Mesenchymal stem cell (in vitro differentiated cells and primary cell): ENCODE measurements around the gene BAZ2B.

Source experiments
- DNase-seq: peaks from one replicate; pipeline ENCODE4 v3.0.0-alpha.2; 2013
- H2AFZ ChIP-seq: one replicate; pipeline ENCODE4 v1.6.1; 2013; ENCODE audit warnings: low read depth, mild to moderate bottlenecking, control low read depth, inconsistent platforms, low read length, moderate library complexity
- H2AK5ac ChIP-seq: 2 replicates; pipeline ENCODE4 v1.6.1; 2013; ENCODE audit warnings: low read length, moderate library complexity, mild to moderate bottlenecking, inconsistent platforms; ENCODE audit not compliant: severe bottlenecking
- H2BK120ac ChIP-seq: one replicate; pipeline ENCODE4 v1.6.1; 2013; ENCODE audit warnings: low read depth, mild to moderate bottlenecking, inconsistent platforms, low read length, moderate library complexity
- H2BK12ac ChIP-seq, 2 experiments: one replicate each; pipeline ENCODE4 v1.6.1; 2013; ENCODE audit warnings: inconsistent platforms in 2 of 2, low read length in 2 of 2, mild to moderate bottlenecking in 2 of 2, moderate library complexity in 2 of 2, control low read depth in 1 of 2
- H2BK15ac ChIP-seq: one replicate; pipeline ENCODE4 v1.6.1; 2013; ENCODE audit warnings: mild to moderate bottlenecking, low read depth, inconsistent platforms; ENCODE audit not compliant: poor library complexity, severe bottlenecking
- H2BK5ac ChIP-seq: 2 replicates; pipeline ENCODE4 v1.6.1; 2013; ENCODE audit warnings: low read depth, mild to moderate bottlenecking, low read length, control low read depth, inconsistent platforms; ENCODE audit not compliant: poor library complexity, severe bottlenecking
- H3K14ac ChIP-seq, 2 experiments: one replicate each; pipeline ENCODE4 v1.6.1; 2013; ENCODE audit warnings: inconsistent platforms in 2 of 2, low read length in 2 of 2, control low read depth in 1 of 2, mild to moderate bottlenecking in 1 of 2, moderate library complexity in 1 of 2
- H3K18ac ChIP-seq, 2 experiments: one replicate each; pipeline ENCODE4 v1.6.1; 2013; ENCODE audit warnings: inconsistent platforms in 2 of 2, low read length in 2 of 2, control low read depth in 1 of 2, low read depth in 1 of 2, mild to moderate bottlenecking in 1 of 2
- H3K23ac ChIP-seq, 2 experiments: one replicate each; pipeline ENCODE4 v1.6.1; 2013; ENCODE audit warnings: inconsistent platforms in 2 of 2, low read length in 2 of 2, mild to moderate bottlenecking in 2 of 2, moderate library complexity in 2 of 2, control low read depth in 1 of 2
- H3K27ac ChIP-seq: 2 replicates; pipeline ENCODE4 v1.5.1; 2013; ENCODE audit warnings: mild to moderate bottlenecking, moderate library complexity, low read length, control low read depth, inconsistent platforms; ENCODE audit not compliant: poor library complexity, severe bottlenecking
- H3K27me3 ChIP-seq, 2 experiments: 2 replicates each; pipeline versions ENCODE4 v1.6.1 to v1.7.0; 2013; ENCODE audit warnings: low read length in 2 of 2, mild to moderate bottlenecking in 2 of 2, moderate library complexity in 2 of 2, control low read depth in 1 of 2, inconsistent platforms in 1 of 2; ENCODE audit not compliant: control insufficient read depth in 1 of 2, insufficient read depth in 1 of 2
- H3K36me3 ChIP-seq, 2 experiments: 2 replicates each; pipeline versions ENCODE4 v1.6.1 to v1.7.0; 2013; ENCODE audit warnings: low read length in 2 of 2, control low read depth in 1 of 2, inconsistent platforms in 1 of 2, low read depth in 1 of 2, mild to moderate bottlenecking in 1 of 2; ENCODE audit not compliant: insufficient read depth in 2 of 2, control insufficient read depth in 1 of 2
- H3K4ac ChIP-seq, 2 experiments: one replicate each; pipeline ENCODE4 v1.6.1; 2013; ENCODE audit warnings: inconsistent platforms in 2 of 2, low read length in 2 of 2, mild to moderate bottlenecking in 2 of 2, moderate library complexity in 2 of 2, control low read depth in 1 of 2, low read depth in 1 of 2
- H3K4me1 ChIP-seq: 2 replicates; pipeline ENCODE4 v1.6.1; 2013; ENCODE audit warnings: low read depth, low read length, control low read depth; ENCODE audit not compliant: control insufficient read depth, insufficient read depth
- H3K4me2 ChIP-seq: 2 replicates; pipeline ENCODE4 v1.6.1; 2013; ENCODE audit warnings: low read length, mild to moderate bottlenecking, inconsistent platforms; ENCODE audit not compliant: poor library complexity, severe bottlenecking
- H3K4me3 ChIP-seq, 2 experiments: 2 replicates each; pipeline versions ENCODE4 v1.5.1 to v1.7.0; 2013; ENCODE audit warnings: low read length in 2 of 2, mild to moderate bottlenecking in 2 of 2, control low read depth in 1 of 2, low read depth in 1 of 2; ENCODE audit not compliant: insufficient read depth in 1 of 2
- H3K79me1 ChIP-seq: replicated peaks from 2 replicates; pipeline ENCODE4 v1.6.1; 2013; ENCODE audit warnings: mild to moderate bottlenecking, control low read depth, low read length, inconsistent platforms; ENCODE audit not compliant: poor library complexity, severe bottlenecking
- H3K9ac ChIP-seq: 2 replicates; pipeline ENCODE4 v1.7.0; 2013; ENCODE audit warnings: mild to moderate bottlenecking, low read length, moderate library complexity
- H3K9me3 ChIP-seq: 2 replicates; pipeline ENCODE4 v1.7.0; 2013; ENCODE audit warnings: mild to moderate bottlenecking, low read length; ENCODE audit not compliant: control insufficient read depth
- H4K8ac ChIP-seq: one replicate; pipeline ENCODE4 v1.6.1; 2013; ENCODE audit warnings: inconsistent platforms, mild to moderate bottlenecking, low read length, moderate library complexity
- H4K91ac ChIP-seq: one replicate; pipeline ENCODE4 v1.6.1; 2013; ENCODE audit warnings: mild to moderate bottlenecking, low read length, inconsistent platforms
- WGBS: methylation state at CpG from one replicate; pipeline ENCODE4 v1.1.7; 2013; ENCODE audit warnings: mixed read lengths; 5-methylcytosine and 5-hydroxymethylcytosine counted together

Gene BAZ2B

GRCh38 chr2:159375241-159375640 lies 241.1 kb downstream of the BAZ2B start:
- no peak overlapping the region for H2BK5ac ChIP-seq
- H2AK5ac ChIP-seq: no peak overlapping the region
- no peak for DNase-seq
- no peaks in the 10 kb centered on the region for H3K79me1 ChIP-seq
- H2BK15ac ChIP-seq: no peak overlapping the region
- peaks cover 9 to 38% of the 10 kb centered on the region in 2 experiments for H3K36me3 ChIP-seq
- H2AFZ ChIP-seq: no peak overlapping the region
- no peak overlapping the region for H3K9ac ChIP-seq
- H4K91ac ChIP-seq: no peak overlapping the region
- H3K27ac ChIP-seq: no peak overlapping the region
- H3K9me3 ChIP-seq: no peaks in the 10 kb centered on the region
- H3K14ac ChIP-seq: no peak overlapping the region
- H3K18ac ChIP-seq: no peak overlapping the region
- no peak overlapping the region for H4K8ac ChIP-seq
- no peak overlapping the region for H2BK120ac ChIP-seq
- H3K4me3 ChIP-seq: no peak overlapping the region
- H3K23ac ChIP-seq: no peak overlapping the region
- H3K4ac ChIP-seq: no peak overlapping the region
- no peaks in the 10 kb centered on the region for H3K4me1 ChIP-seq
- no peaks in the 10 kb centered on the region for H3K27me3 ChIP-seq
- no peak overlapping the region for H3K4me2 ChIP-seq
- H2BK12ac ChIP-seq: no peak overlapping the region

- Histone ChIP-seq H3K18ac (no peak overlapping the region), H3K4me3 (no peak overlapping the region), H3K27me3 (no peaks in the 10 kb centered on the region), H4K91ac (no peak overlapping the region), H2AK5ac (no peak overlapping the region), H2BK15ac (no peak overlapping the region), H3K9ac (no peak overlapping the region), H3K4ac (no peak overlapping the region), H2BK12ac (no peak overlapping the region), H3K23ac (no peak overlapping the region), H2BK120ac (no peak overlapping the region), H3K79me1 (no peaks in the 10 kb centered on the region), H2BK5ac (no peak overlapping the region), H3K4me1 (no peaks in the 10 kb centered on the region), H4K8ac (no peak overlapping the region), H3K14ac (no peak overlapping the region), H3K36me3 (peaks cover 14 to 58% of the 10 kb centered on the region in 2 experiments), H3K9me3 (no peaks in the 10 kb centered on the region), H3K4me2 (no peak overlapping the region), H3K27ac (no peak overlapping the region), H2AFZ (no peak overlapping the region)
- WGBS: 73% methylated on average over 2 of the region's 2 CpGs
- no peak for DNase-seq
Observed at GRCh38 chr2:159371506-159371905, 244.8 kb downstream of the BAZ2B start.

GRCh38 chr2:159366538-159366937 lies 249.8 kb downstream of the BAZ2B start:
- H3K14ac ChIP-seq: no peak overlapping the region
- no peak overlapping the region for H4K91ac ChIP-seq
- no peak overlapping the region for H3K18ac ChIP-seq
- H3K4me2 ChIP-seq: no peak overlapping the region
- H2BK120ac ChIP-seq: no peak overlapping the region
- H3K9me3 ChIP-seq: no peaks in the 10 kb centered on the region
- H2BK5ac ChIP-seq: no peak overlapping the region
- no peak overlapping the region for H2BK12ac ChIP-seq
- H3K27me3 ChIP-seq: no peaks in the 10 kb centered on the region
- no peak overlapping the region for H2AK5ac ChIP-seq
- H4K8ac ChIP-seq: no peak overlapping the region
- peaks cover 16 to 67% of the 10 kb centered on the region in 2 experiments for H3K36me3 ChIP-seq
- H2BK15ac ChIP-seq: no peak overlapping the region
- no peak for DNase-seq
- no peak overlapping the region for H3K27ac ChIP-seq
- no peak overlapping the region for H3K4me3 ChIP-seq
- WGBS: 99% methylated on average over 3 of the region's 3 CpGs
- no peak overlapping the region for H2AFZ ChIP-seq
- H3K9ac ChIP-seq: no peak overlapping the region
- H3K4me1 ChIP-seq: peaks cover 1% of the 10 kb centered on the region
- no peak overlapping the region for H3K23ac ChIP-seq
- no peak overlapping the region for H3K4ac ChIP-seq
- H3K79me1 ChIP-seq: no peaks in the 10 kb centered on the region

DNA sequence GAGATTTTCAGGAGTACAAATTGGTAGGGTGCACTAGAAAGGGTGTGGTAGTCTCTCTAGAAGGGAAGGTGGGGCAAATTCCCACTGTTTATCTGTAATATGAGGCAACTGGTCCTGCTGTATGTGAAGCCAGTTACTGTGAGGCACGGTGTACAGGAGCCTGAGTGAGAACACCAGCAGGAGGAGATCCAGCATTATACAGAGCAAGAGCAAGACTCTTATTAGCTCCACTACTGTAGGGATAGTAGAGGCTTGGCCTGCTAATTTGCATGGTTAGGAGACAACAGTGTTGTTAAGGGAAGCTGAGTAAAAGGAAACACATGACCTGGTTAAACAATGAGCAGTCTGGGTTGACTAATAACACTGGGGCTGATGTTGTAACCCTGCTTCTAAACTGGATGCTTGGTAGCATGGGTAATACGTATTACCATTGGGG lies 253.5 kb downstream of the BAZ2B start:
- Histone ChIP-seq H3K4me3 (no peak overlapping the region), H3K9ac (peak overlapping the region; percentile 61), H3K23ac (no peak overlapping the region), H2AK5ac (no peak overlapping the region), H2BK12ac (no peak overlapping the region), H3K4me2 (no peak overlapping the region), H3K9me3 (no peaks in the 10 kb centered on the region), H4K8ac (no peak overlapping the region), H3K79me1 (no peaks in the 10 kb centered on the region), H2BK120ac (no peak overlapping the region), H2BK15ac (no peak overlapping the region), H3K27ac (peak overlapping the region; percentile 24), H3K14ac (no peak overlapping the region), H4K91ac (no peak overlapping the region), H2BK5ac (no peak overlapping the region), H3K27me3 (no peaks in the 10 kb centered on the region), H3K4me1 (peaks cover 1% of the 10 kb centered on the region), H3K18ac (no peak overlapping the region), H3K4ac (no peak overlapping the region), H2AFZ (no peak overlapping the region), H3K36me3 (peaks cover 8 to 45% of the 10 kb centered on the region in 2 experiments)
- peak; percentile 69 for DNase-seq
- WGBS: 95% methylated on average over 2 of the region's 2 CpGs
